Measurements from ENCODE around the gene BCAR3. TPM values are rescaled to one million over a fixed set of nuclear protein-coding genes. Genes with fewer than 3 reads are reported as not detected.
A peak's percentile ranks its signal among the peaks of the same experiment; 100 is the strongest.

Gene BCAR3
- polyA plus RNA-seq, 2 of the 4 experiments (the other 2 are of a cell fraction): 31.6 to 33.4 TPM

DNA sequence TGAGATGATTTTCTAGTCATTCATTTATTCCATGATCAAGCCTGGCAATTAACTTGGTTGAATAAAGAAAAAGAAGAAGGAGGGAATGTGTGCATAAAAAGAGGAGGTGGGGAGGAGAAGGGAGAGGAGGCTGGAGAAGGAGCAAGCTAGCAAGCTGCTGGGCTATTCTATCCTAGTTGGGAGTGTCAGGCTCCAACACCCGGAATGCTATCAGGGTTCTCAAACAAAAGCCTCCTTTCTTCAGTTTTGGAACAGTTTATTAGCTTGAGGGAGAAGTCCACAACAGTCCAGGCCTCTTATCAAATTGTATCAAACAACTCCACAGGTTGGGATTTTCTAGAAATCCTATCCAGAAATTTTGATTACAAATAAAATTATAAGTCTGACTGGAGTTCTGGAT is 80.0 kb downstream of the BCAR3 start:
- ChIA-PET POLR2A (no interaction called here), CTCF (interaction anchor here (1.1 to 1.5 kb wide), 3 partner anchors 28 to 212 kb away, joined by 3 to 5 read pairs (median 3); no protein-coding TSS in a partner anchor)
- ATAC-seq (no peak), FAIRE-seq (no peak), DNase-seq (ENCODE audit: low read depth in 1 of 2, low spot score in 1 of 2) (no peak)
- no peak overlapping the region for H3K4me2 ChIP-seq
- WGBS (ENCODE audit: missing lambda C conversion rate): 68% methylated on average over 1 of the region's 1 CpG
- no peaks in the 10 kb centered on the region for H3K9me3 ChIP-seq
- TF ChIP-seq CHD4 (IDR thresholded peaks at IDR 0.05; ENCODE audit: borderline replicate concordance) (no peak), ZC3H11A (IDR thresholded peaks at IDR 0.05) (no peak), RFX5 (IDR thresholded peaks at IDR 0.05) (no peak), HOXB13 (CRISPR knock-in tag; IDR thresholded peaks at IDR 0.05; ENCODE audit: low read depth) (no peak), SMC3 (IDR thresholded peaks at IDR 0.05) (no peak), POLR2AphosphoS2 (conservative IDR thresholded peaks at IDR 0.05; ENCODE audit: low read length) (no peak)
- no peak overlapping the region; a peak in 1 of 6 replicates for H3K27ac ChIP-seq
- no peak overlapping the region for H3K4me3 ChIP-seq
- peaks cover 76% of the 10 kb centered on the region for H3K4me1 ChIP-seq

DNA sequence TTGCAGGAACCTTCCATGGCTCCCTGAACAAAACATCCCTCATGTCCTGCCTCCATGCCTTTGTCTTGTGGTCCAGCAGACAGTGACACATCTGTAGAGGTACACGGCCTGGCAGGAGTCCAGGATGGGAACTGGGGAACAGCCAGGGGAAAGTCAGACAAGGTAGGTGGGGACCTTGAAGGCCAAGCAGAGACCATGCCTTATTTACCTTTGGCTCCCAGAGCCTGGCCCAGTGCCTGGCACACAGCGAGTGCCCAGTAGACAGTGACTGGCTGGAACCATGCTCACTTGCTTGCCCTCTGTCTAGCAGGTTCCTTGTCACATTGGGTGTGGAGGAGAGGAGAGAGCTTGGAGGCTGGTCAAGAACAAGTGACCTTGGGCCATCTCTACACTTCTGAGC is 81.0 kb downstream of the BCAR3 start:
- H3K9me3 ChIP-seq: no peaks in the 10 kb centered on the region
- TF ChIP-seq FOSB (CRISPR knock-in tag; IDR thresholded peaks at IDR 0.05): no peak
- TF ChIP-seq RARB (CRISPR knock-in tag; IDR thresholded peaks at IDR 0.05): no peak
- TF ChIP-seq HOXB13 (CRISPR knock-in tag; IDR thresholded peaks at IDR 0.05; ENCODE audit: low read depth): no peak
- no peak for TF ChIP-seq CHD4 (IDR thresholded peaks at IDR 0.05; ENCODE audit: borderline replicate concordance)
- TF ChIP-seq, protein P1, sequence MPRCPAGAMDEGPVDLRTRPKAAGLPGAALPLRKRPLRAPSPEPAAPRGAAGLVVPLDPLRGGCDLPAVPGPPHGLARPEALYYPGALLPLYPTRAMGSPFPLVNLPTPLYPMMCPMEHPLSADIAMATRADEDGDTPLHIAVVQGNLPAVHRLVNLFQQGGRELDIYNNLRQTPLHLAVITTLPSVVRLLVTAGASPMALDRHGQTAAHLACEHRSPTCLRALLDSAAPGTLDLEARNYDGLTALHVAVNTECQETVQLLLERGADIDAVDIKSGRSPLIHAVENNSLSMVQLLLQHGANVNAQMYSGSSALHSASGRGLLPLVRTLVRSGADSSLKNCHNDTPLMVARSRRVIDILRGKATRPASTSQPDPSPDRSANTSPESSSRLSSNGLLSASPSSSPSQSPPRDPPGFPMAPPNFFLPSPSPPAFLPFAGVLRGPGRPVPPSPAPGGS (IDR thresholded peaks at IDR 0.05): no peak
- TF ChIP-seq HOXA7 (CRISPR knock-in tag; IDR thresholded peaks at IDR 0.05): no peak
- TF ChIP-seq, protein P2, sequence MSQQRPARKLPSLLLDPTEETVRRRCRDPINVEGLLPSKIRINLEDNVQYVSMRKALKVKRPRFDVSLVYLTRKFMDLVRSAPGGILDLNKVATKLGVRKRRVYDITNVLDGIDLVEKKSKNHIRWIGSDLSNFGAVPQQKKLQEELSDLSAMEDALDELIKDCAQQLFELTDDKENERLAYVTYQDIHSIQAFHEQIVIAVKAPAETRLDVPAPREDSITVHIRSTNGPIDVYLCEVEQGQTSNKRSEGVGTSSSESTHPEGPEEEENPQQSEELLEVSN (IDR thresholded peaks at IDR 0.05; ENCODE audit: borderline replicate concordance, low read depth): no peak
- TF ChIP-seq, protein P3, sequence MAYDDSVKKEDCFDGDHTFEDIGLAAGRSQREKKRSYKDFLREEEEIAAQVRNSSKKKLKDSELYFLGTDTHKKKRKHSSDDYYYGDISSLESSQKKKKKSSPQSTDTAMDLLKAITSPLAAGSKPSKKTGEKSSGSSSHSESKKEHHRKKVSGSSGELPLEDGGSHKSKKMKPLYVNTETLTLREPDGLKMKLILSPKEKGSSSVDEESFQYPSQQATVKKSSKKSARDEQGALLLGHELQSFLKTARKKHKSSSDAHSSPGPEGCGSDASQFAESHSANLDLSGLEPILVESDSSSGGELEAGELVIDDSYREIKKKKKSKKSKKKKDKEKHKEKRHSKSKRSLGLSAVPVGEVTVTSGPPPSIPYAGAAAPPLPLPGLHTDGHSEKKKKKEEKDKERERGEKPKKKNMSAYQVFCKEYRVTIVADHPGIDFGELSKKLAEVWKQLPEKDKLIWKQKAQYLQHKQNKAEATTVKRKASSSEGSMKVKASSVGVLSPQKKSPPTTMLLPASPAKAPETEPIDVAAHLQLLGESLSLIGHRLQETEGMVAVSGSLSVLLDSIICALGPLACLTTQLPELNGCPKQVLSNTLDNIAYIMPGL (CRISPR knock-in tag; IDR thresholded peaks at IDR 0.05; ENCODE audit: borderline replicate concordance): no peak
- no peak for TF ChIP-seq SREBF2 (IDR thresholded peaks at IDR 0.05)
- TF ChIP-seq MYC (IDR thresholded peaks at IDR 0.05; ENCODE audit: borderline replicate concordance, low read length): no peak
- H3K4me3 ChIP-seq: no peak overlapping the region
- FAIRE-seq: no peak
- H3K27ac ChIP-seq: 0 out of 6 replicates have a peak overlapping the region, but pooled peaks of 1 of the 2 experiments have one; percentile 19
- ChIA-PET CTCF (no interaction called here), POLR2A (no interaction called here)
- no peak overlapping the region for H3K4me2 ChIP-seq
- no peak for DNase-seq (ENCODE audit: low read depth in 1 of 2, low spot score in 1 of 2)
- 94% methylated on average over 2 of the region's 2 CpGs for WGBS (ENCODE audit: missing lambda C conversion rate)
- ATAC-seq: no peak
- peaks cover 76% of the 10 kb centered on the region for H3K4me1 ChIP-seq

DNA sequence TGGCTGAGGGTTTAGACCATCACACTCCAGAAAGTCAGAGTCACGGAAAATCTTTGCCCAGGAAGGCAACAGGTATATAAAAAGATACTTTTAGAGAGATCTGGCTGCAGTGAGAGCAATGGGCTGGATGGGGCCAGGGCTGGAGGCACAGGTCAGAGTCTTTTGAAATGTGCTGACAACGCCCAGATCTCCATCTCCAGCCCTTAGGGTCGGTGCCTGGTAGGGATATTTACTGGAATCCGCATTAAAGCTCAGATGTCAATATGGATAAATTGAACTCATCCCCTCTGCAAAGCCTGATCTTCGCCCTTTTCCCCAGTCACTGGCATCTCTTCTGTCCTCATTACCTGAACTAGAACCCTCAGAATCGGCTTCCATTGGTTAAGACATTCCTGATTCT is 82.2 kb downstream of the BCAR3 start:
- FAIRE-seq (no peak), DNase-seq (ENCODE audit: low read depth in 1 of 2, low spot score in 1 of 2) (no peak), ATAC-seq (no peak)
- H3K4me1 ChIP-seq: peaks cover 76% of the 10 kb centered on the region
- H3K9me3 ChIP-seq: no peaks in the 10 kb centered on the region
- H3K4me3 ChIP-seq: no peak overlapping the region
- CTCF ChIA-PET: interaction anchor here (2.2 kb wide), 1 partner anchor 244 kb away, joined by 6 read pairs; no protein-coding TSS in a partner anchor
- TF ChIP-seq POLR2AphosphoS2 (conservative IDR thresholded peaks at IDR 0.05; ENCODE audit: low read length) (no peak), HEYL (CRISPR knock-in tag; IDR thresholded peaks at IDR 0.05) (no peak), RNF2 (IDR thresholded peaks at IDR 0.05; ENCODE audit: borderline replicate concordance, low read depth) (no peak), RCOR1 (IDR thresholded peaks at IDR 0.05; ENCODE audit: low read depth, low read length) (no peak), EP300 (IDR thresholded peaks at IDR 0.05) (no peak), KDM1A (IDR thresholded peaks at IDR 0.05; ENCODE audit: low read depth) (no peak)
- TF ChIP-seq, protein P4, sequence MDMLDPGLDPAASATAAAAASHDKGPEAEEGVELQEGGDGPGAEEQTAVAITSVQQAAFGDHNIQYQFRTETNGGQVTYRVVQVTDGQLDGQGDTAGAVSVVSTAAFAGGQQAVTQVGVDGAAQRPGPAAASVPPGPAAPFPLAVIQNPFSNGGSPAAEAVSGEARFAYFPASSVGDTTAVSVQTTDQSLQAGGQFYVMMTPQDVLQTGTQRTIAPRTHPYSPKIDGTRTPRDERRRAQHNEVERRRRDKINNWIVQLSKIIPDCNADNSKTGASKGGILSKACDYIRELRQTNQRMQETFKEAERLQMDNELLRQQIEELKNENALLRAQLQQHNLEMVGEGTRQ (IDR thresholded peaks at IDR 0.05): no peak
- TF ChIP-seq, protein P5, sequence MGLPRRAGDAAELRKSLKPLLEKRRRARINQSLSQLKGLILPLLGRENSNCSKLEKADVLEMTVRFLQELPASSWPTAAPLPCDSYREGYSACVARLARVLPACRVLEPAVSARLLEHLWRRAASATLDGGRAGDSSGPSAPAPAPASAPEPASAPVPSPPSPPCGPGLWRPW (IDR thresholded peaks at IDR 0.05): no peak
- TF ChIP-seq, protein P6, sequence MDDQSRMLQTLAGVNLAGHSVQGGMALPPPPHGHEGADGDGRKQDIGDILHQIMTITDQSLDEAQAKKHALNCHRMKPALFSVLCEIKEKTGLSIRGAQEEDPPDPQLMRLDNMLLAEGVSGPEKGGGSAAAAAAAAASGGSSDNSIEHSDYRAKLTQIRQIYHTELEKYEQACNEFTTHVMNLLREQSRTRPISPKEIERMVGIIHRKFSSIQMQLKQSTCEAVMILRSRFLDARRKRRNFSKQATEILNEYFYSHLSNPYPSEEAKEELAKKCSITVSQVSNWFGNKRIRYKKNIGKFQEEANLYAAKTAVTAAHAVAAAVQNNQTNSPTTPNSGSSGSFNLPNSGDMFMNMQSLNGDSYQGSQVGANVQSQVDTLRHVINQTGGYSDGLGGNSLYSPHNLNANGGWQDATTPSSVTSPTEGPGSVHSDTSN (IDR thresholded peaks at IDR 0.05): no peak
- WGBS (ENCODE audit: missing lambda C conversion rate): 93% methylated on average over 6 of the region's 6 CpGs
- H3K4me2 ChIP-seq: no peak overlapping the region
- POLR2A ChIA-PET: no interaction called here
- H3K27ac ChIP-seq: no peak overlapping the region; a peak in 1 of 6 replicates

Data from A549 (cell line).